HepG2 (cell line): ENCODE results near the gene SOX12. TPM values are rescaled to one million over a fixed set of nuclear protein-coding genes. Genes with fewer than 3 reads are reported as not detected.
A peak's percentile ranks its signal among the peaks of the same experiment; 100 is the strongest.

ENCODE experiments used
- ATF3 ChIP-seq: sonication (generic); formaldehyde crosslinking; IDR thresholded peaks from 2 replicates; pipeline ENCODE4 v1.4.0; 2020; ENCODE audit warnings: missing genetic modification reagents
- BORCS8-MEF2B ChIP-seq: sonication (generic); formaldehyde crosslinking; IDR thresholded peaks from 2 replicates; pipeline ENCODE4 v1.8.0; 2022; ENCODE audit warnings: mild to moderate bottlenecking, missing genetic modification reagents
- E2F5 ChIP-seq: sonication (generic); formaldehyde crosslinking; conservative IDR thresholded peaks from 2 replicates; pipeline ENCODE4 v1.4.0; 2020; ENCODE audit warnings: missing genetic modification reagents
- FOXA1 ChIP-seq, 2 experiments: fragments of 450-650 bp in 1 of 2; sonication (generic) in 1 of 2; formaldehyde crosslinking in 1 of 2; IDR thresholded peaks; 2 replicates each; pipeline versions ENCODE4 v1.4.0 to v1.6.1; 2016 to 2020; ENCODE audit warnings: missing genetic modification reagents in 1 of 2
- FOXM1 ChIP-seq: sonication (generic); formaldehyde crosslinking; IDR thresholded peaks from 2 replicates; pipeline ENCODE4 v1.5.0; 2020; ENCODE audit warnings: missing genetic modification reagents
- FOXP4 ChIP-seq: sonication (generic); formaldehyde crosslinking; IDR thresholded peaks from 2 replicates; pipeline ENCODE4 v1.4.0; 2020; ENCODE audit warnings: missing genetic modification reagents
- HDAC1 ChIP-seq: sonication (generic); formaldehyde crosslinking; IDR thresholded peaks from 2 replicates; pipeline ENCODE4 v1.5.1; 2020; ENCODE audit warnings: mild to moderate bottlenecking, missing genetic modification reagents
- KDM2A ChIP-seq: sonication (generic); formaldehyde crosslinking; IDR thresholded peaks from 2 replicates; pipeline ENCODE4 v1.4.0; 2020; ENCODE audit warnings: low read depth, missing genetic modification reagents, borderline replicate concordance
- NFIB ChIP-seq: sonication (generic); formaldehyde crosslinking; IDR thresholded peaks from 2 replicates; pipeline ENCODE4 v1.9.0; 2021; ENCODE audit warnings: missing genetic modification reagents, mild to moderate bottlenecking, borderline replicate concordance
- NFKBIZ ChIP-seq: IDR thresholded peaks from 2 replicates; pipeline ENCODE4 v1.6.1; 2018; ENCODE audit warnings: missing genetic modification reagents, missing compliant biosample characterization
- ONECUT2 ChIP-seq: sonication (generic); formaldehyde crosslinking; IDR thresholded peaks from 2 replicates; pipeline ENCODE4 v1.4.0; 2020; ENCODE audit warnings: missing genetic modification reagents
- SUZ12 ChIP-seq: fragments of 150-350 bp; IDR thresholded peaks from 2 replicates; pipeline ENCODE4 v1.6.1; 2014; ENCODE audit warnings: low read depth, low read length
- THAP11 ChIP-seq: IDR thresholded peaks from 2 replicates; pipeline ENCODE4 v1.6.1; 2016; ENCODE audit warnings: missing biosample characterization, missing genetic modification reagents
- ZHX2 ChIP-seq, 2 experiments: sonication (generic) in 1 of 2; formaldehyde crosslinking in 1 of 2; IDR thresholded peaks; 2 replicates each; pipeline versions ENCODE4 v1.6.1 to v1.9.0; 2014 to 2022; ENCODE audit warnings: antibody characterized with exemption in 1 of 2, borderline replicate concordance in 1 of 2, inconsistent platforms in 1 of 2, low read depth in 1 of 2, missing genetic modification reagents in 1 of 2
- ZNF251 ChIP-seq: sonication (generic); formaldehyde crosslinking; IDR thresholded peaks from 2 replicates; pipeline ENCODE4 v1.9.0; 2021; ENCODE audit warnings: mild to moderate bottlenecking, missing genetic modification reagents
- ZSCAN21 ChIP-seq: sonication (generic); formaldehyde crosslinking; IDR thresholded peaks from 2 replicates; pipeline ENCODE4 v1.8.0; 2022; ENCODE audit warnings: mild to moderate bottlenecking, missing genetic modification reagents, moderate library complexity, borderline replicate concordance
- ZSCAN31 ChIP-seq: sonication (generic); formaldehyde crosslinking; IDR thresholded peaks from 2 replicates; pipeline ENCODE4 v1.5.0; 2020; ENCODE audit warnings: low read depth, mild to moderate bottlenecking, missing genetic modification reagents
- ZZZ3 ChIP-seq: sonication (generic); formaldehyde crosslinking; IDR thresholded peaks from 2 replicates; pipeline ENCODE4 v1.4.0; 2020; ENCODE audit warnings: missing genetic modification reagents, mild to moderate bottlenecking, borderline replicate concordance
- polyA plus RNA-seq, 8 experiments: library from polyadenylated mRNA; depleted of rRNA in 3 of 8; stranded (reverse) in 7 of 8; unstranded in 1 of 8; fragments of >200 nt; fragmentation: Illumina TruSeq in 4 of 8; extraction: Trizol in 4 of 8; gene quantifications; 2 replicates each; pipeline versions ENCODE4 v1.2.1 to v1.2.3, GENCODE V29; 2011 to 2016; ENCODE audit warnings: low read depth in 4 of 8, missing spikeins in 1 of 8, mixed read lengths in 1 of 8; ENCODE audit not compliant: insufficient read depth in 1 of 8
- total RNA-seq, 5 experiments: library from RNA; depleted of rRNA; stranded (reverse); fragments of >200 nt; fragmentation: Illumina TruSeq; extraction: Trizol; gene quantifications; 2 replicates each; pipeline ENCODE4 v1.2.3, GENCODE V29; 2016; ENCODE audit warnings: low read depth in 1 of 5

Gene SOX12
- total and polyA plus RNA-seq, 2 of the 13 experiments (the other 11 are each of a cell fraction or from before 2014, with no cell fraction given): 10.0 to 18.7 TPM

GRCh38 chr20:309841-310644 lies 15.3 kb upstream of the SOX12 start (continued):
- TF ChIP-seq FOXP4 (peak; percentile 75), HDAC1 (CRISPR knock-in tag) (peak; percentile 78), ZHX2 (IDR thresholded peaks at IDR 0.05; ENCODE audit: low read depth) (no peak), ZHX2 (CRISPR knock-in tag; IDR thresholded peaks at IDR 0.05; ENCODE audit: borderline replicate concordance) (no peak), ATF3 (CRISPR knock-in tag) (no peak), ZZZ3 (CRISPR knock-in tag) (no peak), NFIB (CRISPR knock-in tag) (no peak), ONECUT2 (CRISPR knock-in tag) (peak; percentile 25; the same call in 1 of the 2 replicates), ZSCAN31 (peak; percentile 69; the same call in 1 of the 2 replicates), THAP11 (CRISPR knock-in tag) (peak; percentile 9; the same call in 1 of the 2 replicates), FOXM1 (CRISPR knock-in tag) (peak; percentile 7; the same call in 1 of the 2 replicates), SUZ12 (no peak), E2F5 (CRISPR knock-in tag) (no peak), FOXA1 (IDR thresholded peaks at IDR 0.05) (no peak), FOXA1 (CRISPR knock-in tag; IDR thresholded peaks at IDR 0.05) (peak; percentile 13; the same call in 1 of the 2 replicates), ZSCAN21 (CRISPR knock-in tag) (peak; percentile 19; the same call in 1 of the 2 replicates), NFKBIZ (CRISPR knock-in tag) (no peak), ZNF251 (0 out of 2 replicates have a peak, but pooled peaks have one; percentile 63), KDM2A (CRISPR knock-in tag) (peak; percentile 70; the same call in 1 of the 2 replicates), BORCS8-MEF2B (CRISPR knock-in tag) (peak; percentile 86)
